Stimulated activated CD8-positive, alpha-beta memory T cell treated with anti-CD3 and anti-CD28 coated beads, Interleukin-15, amount 100 ng/mL, for 4 hours (primary cell): ENCODE data around the gene IL32.

ENCODE experiments used
- DNase-seq, 2 donors: peaks; one replicate each; pipeline ENCODE4 v3.0.0-alpha.2; 2020; ENCODE audit warnings: low read depth in 2 of 2

The IL32 gene

DNA sequence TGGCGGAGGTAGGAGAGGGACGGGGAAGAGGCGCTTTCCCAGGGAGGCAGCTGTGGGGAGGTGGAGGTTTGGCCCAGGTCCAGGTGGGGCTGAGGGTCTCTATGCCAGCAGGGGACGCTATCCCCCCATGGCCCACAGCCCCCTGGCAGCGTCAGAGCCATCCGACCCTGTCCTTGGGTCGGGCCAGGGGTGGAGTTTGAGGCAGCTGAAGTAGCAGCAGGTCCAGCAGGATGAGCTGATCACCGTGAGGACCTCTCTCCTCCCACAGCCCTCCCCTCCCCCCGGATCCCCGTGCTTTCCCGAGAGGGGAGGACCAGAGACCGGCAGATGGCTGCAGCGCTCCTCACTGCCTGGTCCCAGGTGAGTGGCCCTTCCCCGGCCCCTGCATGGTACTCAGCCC, 50.1 kb downstream of the IL32 start:
- no peak for DNase-seq

DNA sequence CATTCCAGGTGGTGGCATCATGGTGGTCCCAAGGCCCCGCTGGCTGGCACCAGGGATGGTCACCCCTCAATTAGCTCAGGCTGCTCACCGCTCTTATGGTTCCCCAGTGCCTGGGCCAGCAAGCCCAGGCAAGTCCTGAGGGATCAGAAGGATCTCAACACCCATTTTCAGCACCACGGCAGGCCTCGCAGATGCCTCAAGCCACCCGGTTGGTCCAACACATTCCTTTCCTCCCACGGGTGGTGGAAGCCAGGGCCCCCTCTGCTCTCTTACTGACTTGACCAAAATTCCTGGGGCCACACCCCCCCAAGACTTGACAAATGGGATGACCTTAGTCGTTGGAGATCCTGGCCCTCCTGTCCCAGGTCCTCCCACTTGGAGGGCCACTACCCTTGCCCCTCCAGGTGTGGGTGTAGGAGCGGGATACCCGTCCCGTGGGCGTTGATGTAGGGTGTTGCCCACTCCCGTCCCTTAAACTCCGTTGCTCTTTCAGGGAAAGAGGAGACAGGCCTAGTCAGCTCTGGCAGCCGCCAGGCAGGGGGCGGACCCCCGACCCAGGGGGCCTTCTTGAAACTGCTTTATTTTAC, 52.9 kb downstream of the IL32 start:
- DNase-seq: no peak

DNA sequence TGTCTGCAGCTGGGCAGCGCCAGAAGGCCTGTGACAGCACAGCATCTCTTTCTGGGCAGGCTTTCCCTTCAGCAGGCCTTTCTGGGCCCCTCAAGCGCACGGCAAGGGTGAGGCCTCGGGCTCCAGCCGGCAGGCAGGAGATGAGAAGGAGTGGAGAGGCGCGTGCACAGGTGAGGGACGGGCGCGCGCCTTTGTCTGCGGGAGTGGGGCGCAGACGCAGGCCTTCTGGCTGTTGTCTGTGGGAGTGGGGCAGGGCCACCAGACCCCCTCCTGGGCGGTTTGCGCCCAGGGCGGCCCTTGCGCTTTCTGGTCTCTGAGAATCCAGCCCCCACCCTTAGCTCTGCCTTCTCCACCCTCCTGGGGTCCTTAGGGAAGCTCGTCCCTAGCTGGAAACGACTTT, 53.4 kb downstream of the IL32 start:
- DNase-seq: no peak
